Femur (tissue), 1 donor: Measurements from ENCODE around the gene GPSM1.

Source experiments
- DNase-seq: peaks from one replicate; pipeline ENCODE4 v3.0.0-alpha.2; 2017

GPSM1 gene

DNA sequence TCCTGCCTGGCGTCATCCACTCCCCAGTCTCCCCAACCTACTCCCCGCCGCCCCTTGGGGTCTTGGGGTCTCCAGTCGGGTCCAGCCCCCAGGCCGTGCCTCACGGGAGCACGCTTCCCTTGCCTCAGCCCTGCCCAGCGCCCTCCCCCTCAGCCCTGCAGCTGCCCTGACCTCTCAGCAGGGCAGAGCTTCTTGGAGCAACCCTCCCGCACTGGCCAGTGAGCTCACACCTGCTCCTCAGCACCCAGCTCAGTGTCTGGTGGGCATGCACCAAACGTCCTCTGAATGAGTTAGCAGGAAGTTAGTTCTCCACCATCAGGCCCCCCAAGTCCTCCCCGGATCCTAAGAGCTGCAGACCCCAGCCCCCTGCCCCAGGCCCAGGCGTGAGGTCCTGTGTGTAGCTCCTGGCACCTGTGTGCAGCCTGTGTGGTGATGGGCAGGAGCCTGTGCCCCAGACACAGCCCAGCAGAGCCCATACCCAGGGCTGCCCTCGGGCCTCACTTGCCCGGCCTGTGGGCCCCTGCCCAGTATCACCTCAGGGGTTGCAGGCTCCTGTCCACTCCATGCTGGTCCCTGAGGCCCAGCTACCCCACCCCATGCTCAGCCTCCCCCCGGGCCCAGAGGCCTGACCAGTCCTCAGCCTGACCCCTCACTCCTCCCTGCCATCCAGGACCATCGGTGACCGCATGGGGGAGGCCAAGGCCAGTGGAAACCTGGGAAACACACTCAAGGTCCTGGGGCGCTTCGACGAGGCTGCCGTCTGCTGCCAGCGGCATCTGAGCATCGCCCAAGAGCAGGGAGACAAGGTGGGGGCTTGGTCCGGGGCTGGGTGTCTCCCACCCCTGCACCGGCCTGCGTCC is 8.2 kb downstream of the GPSM1 start:
- no peak for DNase-seq

- no peak for DNase-seq
Observed at GRCh38 chr9:136336156-136336870, 9.0 kb downstream of the GPSM1 start.

DNA sequence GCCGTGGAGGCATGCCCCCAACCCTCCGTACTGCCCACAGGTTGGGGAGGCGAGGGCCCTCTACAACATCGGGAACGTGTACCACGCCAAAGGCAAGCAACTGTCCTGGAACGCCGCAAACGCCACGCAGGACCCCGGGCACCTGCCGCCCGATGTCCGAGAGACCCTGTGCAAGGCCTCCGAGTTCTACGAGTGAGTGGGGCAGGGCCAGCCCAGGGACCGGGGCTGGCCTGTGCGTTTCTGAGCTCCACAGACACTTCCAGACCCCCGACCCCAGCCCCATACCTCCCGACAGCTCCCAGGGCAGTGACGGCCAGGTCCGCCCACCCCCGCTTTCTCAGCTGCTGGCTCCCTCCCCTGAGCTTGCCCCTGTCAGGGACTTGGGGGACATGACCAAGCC is 9.5 kb downstream of the GPSM1 start:
- no peak for DNase-seq

DNA sequence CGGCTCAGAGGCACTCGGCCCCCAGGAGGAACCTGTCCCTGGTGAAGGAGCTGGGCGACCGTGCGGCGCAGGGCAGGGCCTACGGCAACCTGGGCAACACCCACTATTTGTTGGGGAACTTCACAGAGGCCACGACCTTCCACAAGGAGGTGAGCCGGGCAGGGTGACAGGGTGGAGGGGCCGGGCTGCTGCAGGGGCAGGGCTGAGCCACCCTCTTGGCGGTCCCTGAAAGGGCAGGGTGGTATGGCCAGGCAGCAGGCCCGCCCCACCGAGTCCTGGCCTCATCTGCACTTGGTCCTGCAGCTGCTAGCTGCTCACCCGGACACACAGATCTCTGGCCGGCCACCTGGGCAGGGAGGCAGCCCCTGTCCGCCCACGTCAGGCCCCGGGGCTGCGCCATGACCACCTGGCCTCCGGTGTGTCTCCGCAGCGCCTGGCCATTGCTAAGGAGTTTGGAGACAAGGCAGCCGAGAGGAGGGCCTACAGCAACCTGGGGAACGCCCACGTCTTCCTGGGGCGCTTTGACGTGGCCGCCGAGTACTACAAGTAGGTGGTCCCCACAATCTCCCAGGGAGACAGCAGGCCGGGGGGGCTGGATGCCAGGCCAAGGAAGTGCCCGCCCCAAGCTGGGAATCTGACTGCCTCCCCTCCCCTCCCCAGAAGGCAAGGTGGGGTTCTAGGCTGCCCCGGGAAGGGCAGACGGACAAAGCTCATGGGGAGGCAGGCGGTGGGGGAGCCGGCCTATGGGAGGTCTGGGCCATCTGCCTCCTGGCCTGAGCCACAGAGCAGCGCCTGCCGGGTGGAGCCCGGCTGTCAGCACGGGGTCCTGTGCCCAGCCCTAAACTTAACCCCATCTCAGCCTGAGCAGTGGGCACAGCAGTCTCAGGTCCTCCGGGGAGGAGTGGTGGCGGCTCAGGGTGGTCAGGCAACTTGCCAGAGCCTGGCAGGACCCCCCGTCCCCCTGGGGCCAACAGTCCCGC is 10.4 kb downstream of the GPSM1 start:
- DNase-seq = no peak

DNA sequence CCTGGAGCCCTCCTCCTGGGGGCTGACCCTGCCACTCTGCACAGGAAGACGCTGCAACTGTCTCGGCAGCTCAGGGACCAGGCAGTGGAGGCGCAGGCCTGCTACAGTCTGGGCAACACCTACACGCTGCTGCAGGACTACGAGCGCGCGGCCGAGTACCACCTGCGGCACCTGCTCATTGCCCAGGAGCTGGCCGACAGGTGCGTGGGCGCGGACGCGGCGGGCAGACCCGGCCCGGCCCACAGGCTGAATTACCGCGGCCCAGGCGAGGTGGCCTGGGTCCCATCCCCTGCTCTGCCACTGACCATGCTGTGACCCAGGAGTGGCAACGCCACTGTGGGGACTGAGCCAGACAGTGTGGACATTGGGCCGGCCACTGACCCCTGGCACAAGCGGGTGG is 11.2 kb downstream of the GPSM1 start:
- no peak for DNase-seq

GRCh38 chr9:136339173-136339957 is 12.0 kb downstream of the GPSM1 start:
- DNase-seq = peak; percentile 75

- no peak for DNase-seq
Observed at GRCh38 chr9:136339958-136340310, 12.6 kb downstream of the GPSM1 start.

DNA sequence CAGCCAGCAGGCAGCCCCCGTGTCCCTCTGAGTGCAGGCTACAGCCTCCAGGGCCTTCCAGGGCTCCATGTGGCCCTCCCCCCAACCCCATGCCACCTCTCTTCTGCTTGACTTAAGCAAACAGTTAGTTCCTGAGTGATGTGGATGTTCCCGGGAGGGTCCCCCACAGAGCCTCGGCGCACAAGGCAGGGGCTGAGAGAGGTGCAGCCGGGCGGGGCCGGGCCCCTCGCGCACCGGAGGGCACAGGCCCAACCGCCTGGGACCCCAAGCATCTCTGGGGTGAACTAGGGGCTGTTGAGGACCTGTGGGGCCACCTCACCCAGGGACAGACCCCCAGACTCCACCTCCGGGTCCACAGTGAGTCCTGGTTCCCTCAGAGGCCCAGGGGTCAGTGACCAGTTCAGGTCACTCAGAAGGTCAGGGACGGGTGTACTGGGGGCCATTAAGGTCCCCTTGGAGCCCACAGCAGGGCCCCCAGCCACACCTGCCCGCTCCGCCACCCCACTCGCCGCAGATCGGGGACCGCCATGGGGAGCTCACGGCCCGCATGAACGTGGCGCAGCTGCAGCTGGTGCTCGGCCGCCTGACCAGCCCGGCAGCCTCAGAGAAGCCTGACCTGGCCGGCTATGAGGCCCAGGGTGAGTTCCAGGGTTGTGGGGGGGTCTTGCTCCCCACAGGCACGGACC is 13.2 kb downstream of the GPSM1 start:
- DNase-seq = no peak

DNA sequence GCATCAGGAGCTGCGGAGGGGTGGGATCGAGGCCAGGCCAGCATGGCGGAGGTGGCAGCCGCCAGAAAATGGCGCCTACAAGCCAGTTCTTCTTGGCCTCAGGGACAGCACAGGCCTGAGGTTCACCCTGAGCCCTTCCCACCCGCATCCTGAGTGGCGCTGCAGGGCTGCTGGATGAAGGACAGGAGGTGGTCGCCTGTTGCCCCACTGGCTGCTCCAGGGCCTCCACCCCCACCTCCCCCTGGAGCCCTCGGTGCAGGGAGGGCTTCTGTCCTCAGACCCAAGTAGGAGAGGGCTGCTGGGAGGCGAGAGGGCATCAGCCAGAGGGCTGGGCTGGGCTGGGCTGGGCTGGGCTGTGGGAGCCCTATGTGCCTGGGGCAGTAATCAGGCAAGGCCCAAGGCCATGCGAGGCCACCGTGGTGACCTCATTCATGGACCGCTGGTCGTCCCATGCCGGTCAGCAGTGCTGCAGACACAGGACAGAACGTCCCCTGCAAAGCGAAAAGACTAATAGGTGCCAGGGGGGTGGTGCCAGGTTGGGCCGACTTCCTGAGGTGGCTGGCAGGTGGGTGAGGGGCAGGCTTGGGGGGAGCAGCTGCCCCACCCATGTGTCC is 13.8 kb downstream of the GPSM1 start:
- no peak for DNase-seq

GRCh38 chr9:136341769-136342168 is 14.4 kb downstream of the GPSM1 start:
- no peak for DNase-seq

- peak; percentile 87 for DNase-seq
Observed at GRCh38 chr9:136342181-136343120, 15.1 kb downstream of the GPSM1 start.

GRCh38 chr9:136343121-136343883 is 16.0 kb downstream of the GPSM1 start:
- DNase-seq = no peak

GRCh38 chr9:136343884-136344269 is 16.5 kb downstream of the GPSM1 start:
- DNase-seq = no peak

DNA sequence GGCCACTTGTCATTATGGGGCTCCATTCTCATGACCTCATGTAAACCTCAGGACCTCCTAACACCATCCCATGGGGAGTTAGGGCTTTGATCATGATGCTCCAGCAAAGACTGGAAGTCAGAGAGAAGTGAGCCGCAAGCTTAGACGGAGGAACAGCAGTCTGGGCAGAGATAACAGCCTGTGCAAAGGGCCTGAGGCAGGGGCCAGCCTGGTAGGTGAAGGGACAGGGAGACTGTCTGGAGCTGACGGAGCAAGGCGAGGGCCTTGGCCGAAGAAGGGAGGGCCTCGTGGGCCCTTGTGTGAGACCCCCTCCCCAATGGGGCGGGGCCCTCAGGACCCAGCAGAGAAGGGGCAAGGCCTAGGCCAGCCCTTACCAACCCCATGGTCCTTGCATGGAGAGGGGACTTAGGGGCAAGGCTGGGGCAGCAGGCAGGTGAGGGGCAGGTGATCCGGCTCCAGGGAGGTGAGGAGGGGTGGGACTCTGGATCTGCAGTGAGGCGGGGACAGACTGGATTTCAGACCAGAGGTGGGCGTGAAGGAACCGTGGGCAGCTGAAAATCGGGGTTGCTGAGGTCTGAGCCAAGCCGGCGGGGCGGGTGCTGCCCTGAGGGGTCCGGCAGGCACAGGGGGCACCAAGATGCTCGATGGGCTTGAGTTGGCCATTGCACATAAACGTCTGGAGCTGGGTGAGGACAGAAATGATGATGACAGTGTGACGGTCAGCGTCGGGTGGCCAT is 17.4 kb downstream of the GPSM1 start:
- DNase-seq = no peak

- DNase-seq = peak; percentile 82
Observed at GRCh38 chr9:136345281-136346156, 18.2 kb downstream of the GPSM1 start.

- no peak for DNase-seq
Observed at GRCh38 chr9:136346157-136346481, 18.8 kb downstream of the GPSM1 start.

GRCh38 chr9:136346927-136347465 is 19.7 kb downstream of the GPSM1 start:
- no peak for DNase-seq
